T-helper 2 cell treated with Interferon-gamma antibody and Interleukin-4, amounts not matched to agents 100 ng/mL and 5 ng/mL, for 36 hours (primary cell): Measurements from ENCODE around the gene CEP104. TPM values are rescaled to one million over a fixed set of nuclear protein-coding genes. Genes with fewer than 3 reads are reported as not detected.

Source experiments
- intact Hi-C: fragments of 100-400 bp; cut with micrococcal nuclease; formaldehyde crosslinking; loops from one replicate; pipeline ENCODE4 v1.15.1; 2023
- total RNA-seq: library from RNA; stranded (reverse); gene quantifications from 2 replicates; pipeline ENCODE4 v1.2.3, GENCODE V29; 2022

The CEP104 gene
- total RNA-seq, 1 donor from 2014 or later: 44.7 TPM

GRCh38 chr1:3770047-3770765 lies 86.8 kb downstream of the CEP104 start:
- intact Hi-C loops: loop anchor here (5.0 to 10.0 kb wide), 2 partner anchors 115 to 132 kb away; partner anchors contain the start of genes C1orf174, TP73 and WRAP73

GRCh38 chr1:3768811-3769390 lies 88.1 kb downstream of the CEP104 start:
- intact Hi-C loops: no loop called here

GRCh38 chr1:3767328-3767925 lies 89.6 kb downstream of the CEP104 start:
- intact Hi-C loops: no loop called here

GRCh38 chr1:3763351-3764125 lies 93.5 kb downstream of the CEP104 start:
- intact Hi-C loops: no loop called here

- intact Hi-C loops: no loop called here
Measured at GRCh38 chr1:3762873-3763228, 94.2 kb downstream of the CEP104 start.

GRCh38 chr1:3762151-3762872 lies 94.7 kb downstream of the CEP104 start:
- intact Hi-C loops: no loop called here

Other genes starting within 250 kb of the CEP104 start
- gene MEGF6, start 245.7 kb downstream of the CEP104 start, total RNA-seq: 10.0 and 11.3 TPM in 2 replicates
- gene TPRG1L, start 232.2 kb downstream of the CEP104 start, total RNA-seq: 10.4 and 11.0 TPM in 2 replicates
- gene WRAP73, start 207.1 kb downstream of the CEP104 start, total RNA-seq: 33.2 and 38.6 TPM in 2 replicates
- 2.6 and 2.7 TPM in 2 replicates for gene TP73, start 204.7 kb downstream of the CEP104 start, total RNA-seq
- gene CCDC27, start 104.8 kb downstream of the CEP104 start, total RNA-seq: not detected in 2 replicates
- not detected in 2 replicates for gene SMIM1, start 84.5 kb downstream of the CEP104 start, total RNA-seq
- gene LRRC47, start 60.7 kb downstream of the CEP104 start, total RNA-seq: 34.8 and 40.4 TPM in 2 replicates
- gene DFFB, start 265 bp upstream of the CEP104 start, total RNA-seq: 11.2 and 12.7 TPM in 2 replicates
- gene C1orf174, start 43.1 kb upstream of the CEP104 start, total RNA-seq: 28.5 and 28.6 TPM in 2 replicates